GM18502 (cell line): ENCODE data around the gene TRAK1.
"Not testable (repeated sequence)": the region's sequence is repeated elsewhere in the genome, so short reads cannot be mapped to it uniquely, and the experiment has no call there.

ENCODE experiments used
- ATAC-seq: cut with Tn5 transposase; IDR thresholded peaks from one replicate; pipeline ENCODE4 v1.9.1; 2021; ENCODE audit warnings: mild to moderate bottlenecking; ENCODE audit not compliant: unreplicated experiment, poor library complexity

TRAK1 gene

GRCh38 chr3:42096796-42097565 lies 5.8 kb downstream of the TRAK1 start:
- no peak for ATAC-seq

- ATAC-seq, result no peak
Measured at GRCh38 chr3:42097566-42097946, 6.4 kb downstream of the TRAK1 start.

GRCh38 chr3:42098171-42098570 lies 7.0 kb downstream of the TRAK1 start:
- no peak for ATAC-seq

GRCh38 chr3:42099020-42099765 lies 8.0 kb downstream of the TRAK1 start:
- ATAC-seq, result no peak

GRCh38 chr3:42101048-42101447 lies 9.9 kb downstream of the TRAK1 start:
- ATAC-seq, result no peak

GRCh38 chr3:42101481-42101880 lies 10.3 kb downstream of the TRAK1 start:
- ATAC-seq, result no peak

- no peak for ATAC-seq
Measured at GRCh38 chr3:42102571-42102970, 11.4 kb downstream of the TRAK1 start.

- not testable (repeated sequence) for ATAC-seq
Measured at GRCh38 chr3:42103921-42104665, 12.9 kb downstream of the TRAK1 start.

GRCh38 chr3:42105994-42106393 lies 14.8 kb downstream of the TRAK1 start:
- ATAC-seq, result not testable (repeated sequence)

- ATAC-seq, result no peak
Measured at GRCh38 chr3:42106646-42107045, 15.5 kb downstream of the TRAK1 start.

GRCh38 chr3:42110631-42111030 lies 19.5 kb downstream of the TRAK1 start:
- ATAC-seq, result no peak

- no peak for ATAC-seq
Measured at GRCh38 chr3:42114130-42114725, 23.1 kb downstream of the TRAK1 start.

GRCh38 chr3:42115215-42115614 lies 24.1 kb downstream of the TRAK1 start:
- no peak for ATAC-seq

- no peak for ATAC-seq
Measured at GRCh38 chr3:42115946-42116345, 24.8 kb downstream of the TRAK1 start.

GRCh38 chr3:42116466-42116865 lies 25.3 kb downstream of the TRAK1 start:
- ATAC-seq, result no peak

GRCh38 chr3:42117175-42118008 lies 26.2 kb downstream of the TRAK1 start:
- ATAC-seq, result no peak

- ATAC-seq, result peak; percentile 69
Measured at GRCh38 chr3:42118762-42119361, 27.7 kb downstream of the TRAK1 start.

- no peak for ATAC-seq
Measured at GRCh38 chr3:42119561-42120355, 28.6 kb downstream of the TRAK1 start.

- no peak for ATAC-seq
Measured at GRCh38 chr3:42120866-42121265, 29.7 kb downstream of the TRAK1 start.
